Endodermal cell (in vitro differentiated cells): ENCODE data around the gene ZNF229. TPM values are rescaled to one million over a fixed set of nuclear protein-coding genes. Genes with fewer than 3 reads are reported as not detected.
"Not testable (repeated sequence)": the region's sequence is repeated elsewhere in the genome, so short reads cannot be mapped to it uniquely, and the experiment has no call there.

Source experiments
- DNase-seq: peaks from one replicate; pipeline ENCODE4 v3.0.0-alpha.2; 2017
- H3K27ac ChIP-seq: 2 replicates; pipeline ENCODE4 v1.5.1; 2013; ENCODE audit warnings: mild to moderate bottlenecking, low read depth, low read length, moderate library complexity
- H3K27me3 ChIP-seq: 2 replicates; pipeline ENCODE4 v1.6.1; 2013; ENCODE audit warnings: mild to moderate bottlenecking, low read length, moderate library complexity; ENCODE audit not compliant: insufficient read depth, control insufficient read depth, poor library complexity, severe bottlenecking
- H3K36me3 ChIP-seq: 2 replicates; pipeline ENCODE4 v1.7.0; 2013; ENCODE audit warnings: mild to moderate bottlenecking, low read length, moderate library complexity; ENCODE audit not compliant: control insufficient read depth, insufficient read depth
- H3K4me1 ChIP-seq: one replicate; pipeline ENCODE4 v1.7.0; 2013; ENCODE audit warnings: low read length; ENCODE audit not compliant: control insufficient read depth, insufficient read depth
- H3K4me3 ChIP-seq: 2 replicates; pipeline ENCODE4 v1.5.1; 2013; ENCODE audit warnings: mild to moderate bottlenecking, low read length, moderate library complexity
- H3K9ac ChIP-seq: 2 replicates; pipeline ENCODE4 v1.6.1; 2013; ENCODE audit warnings: mild to moderate bottlenecking, low read length, moderate library complexity; ENCODE audit not compliant: poor library complexity, severe bottlenecking; ENCODE audit errors: extremely low read depth
- H3K9me3 ChIP-seq: 2 replicates; pipeline ENCODE4 v1.6.1; 2013; ENCODE audit warnings: mild to moderate bottlenecking, low read length, moderate library complexity; ENCODE audit not compliant: control insufficient read depth
- H3K27ac Mint-ChIP-seq: 2 replicates; pipeline ENCODE4 v1.8.0; 2020; ENCODE audit warnings: mixed read lengths
- H3K27me3 Mint-ChIP-seq: 2 replicates; pipeline ENCODE4 v1.8.0; 2021; ENCODE audit warnings: mild to moderate bottlenecking, mixed read lengths; ENCODE audit not compliant: insufficient read depth
- H3K36me3 Mint-ChIP-seq: 2 replicates; pipeline ENCODE4 v1.8.0; 2020; ENCODE audit warnings: low read depth, mixed read lengths
- H3K4me1 Mint-ChIP-seq: 2 replicates; pipeline ENCODE4 v1.8.0; 2020; ENCODE audit warnings: mixed read lengths
- H3K4me3 Mint-ChIP-seq: 2 replicates; pipeline ENCODE4 v1.8.0; 2020; ENCODE audit warnings: mild to moderate bottlenecking, moderate library complexity, mixed read lengths
- H3K9me3 Mint-ChIP-seq: 2 replicates; pipeline ENCODE4 v1.8.0; 2020; ENCODE audit warnings: mild to moderate bottlenecking, mixed read lengths
- WGBS, 2 experiments: methylation state at CpG; one replicate each; pipeline versions ENCODE4 v1.1.5 to v1.1.7; 2013; ENCODE audit warnings: missing lambda C conversion rate in 2 of 2, mixed read lengths in 1 of 2; ENCODE audit not compliant: insufficient coverage in 1 of 2, insufficient read length in 1 of 2; 5-methylcytosine and 5-hydroxymethylcytosine counted together
- total RNA-seq, 2 donors: library from RNA; stranded (reverse); fragmentation: NEBNext Ultra II Directional in 1 of 2; extraction: Animal tissue kit (Norgen Biotek cat#: 25700) in 1 of 2; gene quantifications; 2 replicates in 1 of 2; 3 replicates in 1 of 2; pipeline ENCODE4 v1.2.1, GENCODE V29; 2021
- TF ChIP-seq, protein P1 (sequence below): fragments of 200-600 bp; sonication (generic); conservative IDR thresholded peaks from 2 replicates; pipeline ENCODE4 v1.5.0; 2021; ENCODE audit warnings: antibody characterized with exemption, mild to moderate bottlenecking

ZNF229 gene
- total RNA-seq, 2 donors from 2014 or later: 3.1 to 12.1 TPM

- not testable (repeated sequence) for H3K27ac ChIP-seq, H3K27me3 ChIP-seq, H3K4me1 ChIP-seq, DNase-seq, H3K27ac Mint-ChIP-seq, H3K36me3 ChIP-seq, H3K9ac ChIP-seq, H3K4me1 Mint-ChIP-seq, H3K4me3 ChIP-seq, H3K36me3 Mint-ChIP-seq, H3K4me3 Mint-ChIP-seq, H3K27me3 Mint-ChIP-seq
- H3K9me3 Mint-ChIP-seq: peaks cover 64% of the 10 kb centered on the region
- H3K9me3 ChIP-seq: peaks cover 26% of the 10 kb centered on the region
- WGBS, 2 experiments: 39 to 61% methylated on average over 3 of the region's 3 CpGs
Measured at GRCh38 chr19:44462600-44463286, 14.5 kb upstream of the ZNF229 start.

GRCh38 chr19:44456016-44456415 is 7.7 kb upstream of the ZNF229 start:
- not testable (repeated sequence) for H3K4me3 ChIP-seq, H3K4me1 Mint-ChIP-seq, H3K27ac ChIP-seq, H3K36me3 ChIP-seq, H3K4me1 ChIP-seq, H3K36me3 Mint-ChIP-seq, DNase-seq, H3K27me3 ChIP-seq, H3K27ac Mint-ChIP-seq, H3K4me3 Mint-ChIP-seq, H3K9ac ChIP-seq, H3K9me3 ChIP-seq
- Mint-ChIP-seq H3K27me3 (peaks cover 21% of the 10 kb centered on the region), H3K9me3 (peaks cover 57% of the 10 kb centered on the region)
- WGBS, 2 experiments: no CpG with 5 or more reads among the region's 13 CpGs

GRCh38 chr19:44455100-44455499 is 6.8 kb upstream of the ZNF229 start:
- Mint-ChIP-seq H3K27me3 (peaks cover 23% of the 10 kb centered on the region), H3K4me3 (no peak overlapping the region), H3K27ac (no peak overlapping the region), H3K36me3 (peaks cover 1% of the 10 kb centered on the region), H3K4me1 (no peaks in the 10 kb centered on the region), H3K9me3 (peaks cover 64% of the 10 kb centered on the region)
- Histone ChIP-seq H3K4me3 (no peak overlapping the region), H3K9ac (no peak overlapping the region), H3K9me3 (no peaks in the 10 kb centered on the region), H3K4me1 (no peaks in the 10 kb centered on the region), H3K27ac (no peak overlapping the region), H3K36me3 (no peaks in the 10 kb centered on the region), H3K27me3 (no peaks in the 10 kb centered on the region)
- WGBS, 2 experiments: 80 to 93% methylated on average over 2 to 4 of the region's 4 CpGs
- no peak for DNase-seq
- TF ChIP-seq, protein P1, sequence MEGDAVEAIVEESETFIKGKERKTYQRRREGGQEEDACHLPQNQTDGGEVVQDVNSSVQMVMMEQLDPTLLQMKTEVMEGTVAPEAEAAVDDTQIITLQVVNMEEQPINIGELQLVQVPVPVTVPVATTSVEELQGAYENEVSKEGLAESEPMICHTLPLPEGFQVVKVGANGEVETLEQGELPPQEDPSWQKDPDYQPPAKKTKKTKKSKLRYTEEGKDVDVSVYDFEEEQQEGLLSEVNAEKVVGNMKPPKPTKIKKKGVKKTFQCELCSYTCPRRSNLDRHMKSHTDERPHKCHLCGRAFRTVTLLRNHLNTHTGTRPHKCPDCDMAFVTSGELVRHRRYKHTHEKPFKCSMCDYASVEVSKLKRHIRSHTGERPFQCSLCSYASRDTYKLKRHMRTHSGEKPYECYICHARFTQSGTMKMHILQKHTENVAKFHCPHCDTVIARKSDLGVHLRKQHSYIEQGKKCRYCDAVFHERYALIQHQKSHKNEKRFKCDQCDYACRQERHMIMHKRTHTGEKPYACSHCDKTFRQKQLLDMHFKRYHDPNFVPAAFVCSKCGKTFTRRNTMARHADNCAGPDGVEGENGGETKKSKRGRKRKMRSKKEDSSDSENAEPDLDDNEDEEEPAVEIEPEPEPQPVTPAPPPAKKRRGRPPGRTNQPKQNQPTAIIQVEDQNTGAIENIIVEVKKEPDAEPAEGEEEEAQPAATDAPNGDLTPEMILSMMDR: no peak

DNA sequence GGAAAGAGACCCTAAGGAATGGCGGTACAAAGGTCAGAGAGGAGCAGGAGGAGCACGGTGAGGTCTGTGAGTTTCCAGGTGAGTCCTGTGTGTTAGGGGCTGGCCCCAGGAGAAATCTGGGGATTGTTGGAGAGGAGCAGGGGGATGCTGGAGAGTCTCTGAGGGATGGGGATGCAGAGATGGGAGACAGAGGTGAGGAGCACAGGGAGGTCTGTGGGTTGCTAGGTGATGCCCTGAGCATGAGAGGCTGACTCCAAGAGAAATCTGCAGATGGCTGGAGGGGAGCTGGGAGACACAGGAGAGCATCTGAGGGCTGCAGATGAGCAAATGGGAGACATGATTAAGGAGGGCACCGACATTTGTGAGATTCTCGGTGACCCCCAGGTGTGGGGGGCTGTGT is 4.1 kb upstream of the ZNF229 start:
- TF ChIP-seq, protein P1: no peak
- Histone ChIP-seq H3K9me3 (peaks cover 20% of the 10 kb centered on the region), H3K27ac (no peak overlapping the region), H3K27me3 (no peaks in the 10 kb centered on the region), H3K4me1 (peaks cover 5% of the 10 kb centered on the region), H3K4me3 (no peak overlapping the region), H3K36me3 (no peaks in the 10 kb centered on the region), H3K9ac (no peak overlapping the region)
- Mint-ChIP-seq H3K36me3 (peaks cover 1% of the 10 kb centered on the region), H3K27me3 (peaks cover 25% of the 10 kb centered on the region), H3K4me3 (no peak overlapping the region), H3K9me3 (peaks cover 62% of the 10 kb centered on the region), H3K4me1 (peaks cover 4% of the 10 kb centered on the region), H3K27ac (no peak overlapping the region)
- WGBS, 2 experiments: 82 to 87% methylated on average over 4 of the region's 4 CpGs
- no peak for DNase-seq
